ENCODE data around the gene EHMT1.

Gene EHMT1

DNA sequence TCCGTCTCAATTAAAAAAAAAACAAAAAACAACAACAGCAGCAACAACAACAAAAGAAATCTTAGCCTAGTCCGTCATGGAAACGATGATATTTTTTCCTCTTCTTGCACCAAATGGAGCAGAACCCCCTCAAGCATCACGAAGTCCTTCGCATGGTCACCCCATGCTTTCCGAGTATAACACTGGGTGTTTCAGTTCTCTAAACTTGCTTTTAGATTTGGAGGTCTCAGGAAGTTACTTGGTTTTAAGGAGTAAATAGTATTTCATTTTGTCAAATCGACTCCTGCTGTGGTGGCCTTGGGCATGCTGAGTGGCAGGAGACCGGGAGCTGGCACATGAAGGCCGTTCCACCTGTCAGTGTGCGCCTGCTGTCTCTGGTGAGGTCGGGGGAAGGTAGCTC, 140.3 kb downstream of the EHMT1 start:
- no CpG with 5 or more reads among the region's 11 CpGs for WGBS (ENCODE audit: extremely low coverage, insufficient coverage, low lambda C conversion rate)
- H3K36me3 ChIP-seq (ENCODE audit: control insufficient read depth, insufficient read depth, low read length): peaks cover 14% of the 10 kb centered on the region

GRCh38 chr9:137759649-137760321, 141.0 kb downstream of the EHMT1 start:
- no peaks in the 10 kb centered on the region for H3K4me1 ChIP-seq (ENCODE audit: control insufficient read depth, low read depth, low read length)
- WGBS (ENCODE audit: extremely low coverage, insufficient coverage, low lambda C conversion rate): no CpG with 5 or more reads among the region's 24 CpGs
- H3K4me3 ChIP-seq (ENCODE audit: low read length): no peak overlapping the region
- H2AK5ac ChIP-seq (ENCODE audit: low read length): no peak overlapping the region
- no peaks in the 10 kb centered on the region for H3K27me3 ChIP-seq (ENCODE audit: insufficient read depth, low read length, poor library complexity)
- no peak overlapping the region for H3K4ac ChIP-seq (ENCODE audit: low read depth, low read length)
- H3K4me2 ChIP-seq (ENCODE audit: low read length): no peak overlapping the region
- no peak overlapping the region for H2BK120ac ChIP-seq (ENCODE audit: low read depth, low read length)
- no peak overlapping the region for H3K56ac ChIP-seq (ENCODE audit: low read length)
- H3K9ac ChIP-seq (ENCODE audit: low read length): no peak overlapping the region
- H4K5ac ChIP-seq (ENCODE audit: low read length): no peak overlapping the region
- H3K18ac ChIP-seq (ENCODE audit: low read length): no peak overlapping the region
- H3K36me3 ChIP-seq (ENCODE audit: control insufficient read depth, insufficient read depth, low read length): peaks cover 12% of the 10 kb centered on the region
- peak; percentile 77 for DNase-seq
- no peak overlapping the region for H4K8ac ChIP-seq (ENCODE audit: low read depth, low read length)
- no peak overlapping the region for H3K27ac ChIP-seq (ENCODE audit: low read depth, low read length)
- H2BK15ac ChIP-seq (replicated peaks; ENCODE audit: low read depth): no peak overlapping the region
- no peak overlapping the region for H3K23ac ChIP-seq (ENCODE audit: low read length)
- H3K79me1 ChIP-seq (ENCODE audit: low read length): peaks cover 10% of the 10 kb centered on the region
- H2BK5ac ChIP-seq (ENCODE audit: low read length): no peak overlapping the region
- H3K79me2 ChIP-seq (ENCODE audit: control insufficient read depth, insufficient read depth, low read length): peaks cover 1% of the 10 kb centered on the region

More for the DNA sequence above, 140.3 kb downstream of the EHMT1 start:
- no peak overlapping the region for H2BK15ac ChIP-seq (replicated peaks; ENCODE audit: low read depth)
- H3K9ac ChIP-seq (ENCODE audit: low read length): no peak overlapping the region
- no peak for DNase-seq
- no peaks in the 10 kb centered on the region for H3K4me1 ChIP-seq (ENCODE audit: control insufficient read depth, low read depth, low read length)
- no peak overlapping the region for H2BK5ac ChIP-seq (ENCODE audit: low read length)
- H3K4me3 ChIP-seq (ENCODE audit: low read length): no peak overlapping the region
- H3K27ac ChIP-seq (ENCODE audit: low read depth, low read length): no peak overlapping the region
- H3K4me2 ChIP-seq (ENCODE audit: low read length): no peak overlapping the region
- H4K5ac ChIP-seq (ENCODE audit: low read length): no peak overlapping the region
- no peak overlapping the region for H2AK5ac ChIP-seq (ENCODE audit: low read length)
- no peak overlapping the region for H3K18ac ChIP-seq (ENCODE audit: low read length)
- no peak overlapping the region for H3K56ac ChIP-seq (ENCODE audit: low read length)
- peaks cover 1% of the 10 kb centered on the region for H3K79me2 ChIP-seq (ENCODE audit: control insufficient read depth, insufficient read depth, low read length)
- no peaks in the 10 kb centered on the region for H3K27me3 ChIP-seq (ENCODE audit: insufficient read depth, low read length, poor library complexity)
- H2BK120ac ChIP-seq (ENCODE audit: low read depth, low read length): no peak overlapping the region
- H3K23ac ChIP-seq (ENCODE audit: low read length): no peak overlapping the region
- no peak overlapping the region for H4K8ac ChIP-seq (ENCODE audit: low read depth, low read length)
- peaks cover 10% of the 10 kb centered on the region for H3K79me1 ChIP-seq (ENCODE audit: low read length)
- H3K4ac ChIP-seq (ENCODE audit: low read depth, low read length): no peak overlapping the region

DNA sequence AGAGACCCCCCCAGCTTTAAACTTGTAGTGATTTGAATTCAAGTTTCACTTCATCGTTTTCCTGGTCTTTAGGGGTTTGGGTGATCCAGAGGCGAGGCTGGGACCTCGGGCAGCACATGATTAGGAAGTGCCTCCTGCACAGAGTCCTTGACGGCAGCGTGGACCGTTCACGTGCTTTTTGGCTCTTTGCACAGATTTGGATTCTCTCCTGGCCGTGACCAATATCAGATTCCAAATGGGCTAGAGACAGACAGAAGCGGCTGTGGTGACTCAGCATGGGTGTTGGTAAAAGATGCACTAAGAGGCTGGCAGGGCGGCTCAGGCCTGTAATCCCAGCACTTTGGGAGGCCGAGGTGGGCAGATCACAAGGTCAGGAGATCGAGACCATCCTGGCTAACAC, 141.6 kb downstream of the EHMT1 start:
- Histone ChIP-seq H3K4ac (ENCODE audit: low read depth, low read length) (no peak overlapping the region), H3K56ac (ENCODE audit: low read length) (no peak overlapping the region), H2AK5ac (ENCODE audit: low read length) (no peak overlapping the region), H3K79me2 (ENCODE audit: control insufficient read depth, insufficient read depth, low read length) (peaks cover 1% of the 10 kb centered on the region), H3K36me3 (ENCODE audit: control insufficient read depth, insufficient read depth, low read length) (peaks cover 10% of the 10 kb centered on the region), H3K4me3 (ENCODE audit: low read length) (no peak overlapping the region), H3K27ac (ENCODE audit: low read depth, low read length) (no peak overlapping the region), H2BK120ac (ENCODE audit: low read depth, low read length) (no peak overlapping the region), H3K9ac (ENCODE audit: low read length) (no peak overlapping the region), H2BK5ac (ENCODE audit: low read length) (no peak overlapping the region), H3K23ac (ENCODE audit: low read length) (no peak overlapping the region), H3K27me3 (ENCODE audit: insufficient read depth, low read length, poor library complexity) (no peaks in the 10 kb centered on the region), H3K4me1 (ENCODE audit: control insufficient read depth, low read depth, low read length) (no peaks in the 10 kb centered on the region), H3K79me1 (ENCODE audit: low read length) (peaks cover 10% of the 10 kb centered on the region), H2BK15ac (replicated peaks; ENCODE audit: low read depth) (no peak overlapping the region), H4K8ac (ENCODE audit: low read depth, low read length) (no peak overlapping the region), H3K18ac (ENCODE audit: low read length) (no peak overlapping the region), H3K4me2 (ENCODE audit: low read length) (no peak overlapping the region), H4K5ac (ENCODE audit: low read length) (no peak overlapping the region)
- WGBS (ENCODE audit: extremely low coverage, insufficient coverage, low lambda C conversion rate): no CpG with 5 or more reads among the region's 12 CpGs
- DNase-seq: no peak

- no peak overlapping the region for H3K4ac ChIP-seq (ENCODE audit: low read depth, low read length)
- H3K56ac ChIP-seq (ENCODE audit: low read length): no peak overlapping the region
- H3K79me1 ChIP-seq (ENCODE audit: low read length): peaks cover 10% of the 10 kb centered on the region
- no peak overlapping the region for H3K4me2 ChIP-seq (ENCODE audit: low read length)
- H2BK5ac ChIP-seq (ENCODE audit: low read length): no peak overlapping the region
- H2BK15ac ChIP-seq (replicated peaks; ENCODE audit: low read depth): no peak overlapping the region
- no peak overlapping the region for H3K9ac ChIP-seq (ENCODE audit: low read length)
- DNase-seq: no peak
- peaks cover 10% of the 10 kb centered on the region for H3K36me3 ChIP-seq (ENCODE audit: control insufficient read depth, insufficient read depth, low read length)
- no peak overlapping the region for H3K27ac ChIP-seq (ENCODE audit: low read depth, low read length)
- no peaks in the 10 kb centered on the region for H3K27me3 ChIP-seq (ENCODE audit: insufficient read depth, low read length, poor library complexity)
- H3K4me1 ChIP-seq (ENCODE audit: control insufficient read depth, low read depth, low read length): no peaks in the 10 kb centered on the region
- no peak overlapping the region for H2AK5ac ChIP-seq (ENCODE audit: low read length)
- H3K4me3 ChIP-seq (ENCODE audit: low read length): no peak overlapping the region
- H4K5ac ChIP-seq (ENCODE audit: low read length): no peak overlapping the region
- no peak overlapping the region for H3K18ac ChIP-seq (ENCODE audit: low read length)
- WGBS (ENCODE audit: extremely low coverage, insufficient coverage, low lambda C conversion rate): no CpG with 5 or more reads among the region's 7 CpGs
- H3K79me2 ChIP-seq (ENCODE audit: control insufficient read depth, insufficient read depth, low read length): peaks cover 1% of the 10 kb centered on the region
- no peak overlapping the region for H3K23ac ChIP-seq (ENCODE audit: low read length)
- H4K8ac ChIP-seq (ENCODE audit: low read depth, low read length): no peak overlapping the region
- no peak overlapping the region for H2BK120ac ChIP-seq (ENCODE audit: low read depth, low read length)
Observed at GRCh38 chr9:137761032-137761431, 142.2 kb downstream of the EHMT1 start.

- H3K27ac ChIP-seq (ENCODE audit: low read depth, low read length): no peak overlapping the region
- no peak overlapping the region for H3K9ac ChIP-seq (ENCODE audit: low read length)
- peaks cover 10% of the 10 kb centered on the region for H3K36me3 ChIP-seq (ENCODE audit: control insufficient read depth, insufficient read depth, low read length)
- H2BK120ac ChIP-seq (ENCODE audit: low read depth, low read length): no peak overlapping the region
- H3K23ac ChIP-seq (ENCODE audit: low read length): no peak overlapping the region
- no peaks in the 10 kb centered on the region for H3K4me1 ChIP-seq (ENCODE audit: control insufficient read depth, low read depth, low read length)
- H3K4me2 ChIP-seq (ENCODE audit: low read length): no peak overlapping the region
- no peaks in the 10 kb centered on the region for H3K27me3 ChIP-seq (ENCODE audit: insufficient read depth, low read length, poor library complexity)
- H3K56ac ChIP-seq (ENCODE audit: low read length): no peak overlapping the region
- no peak overlapping the region for H4K5ac ChIP-seq (ENCODE audit: low read length)
- no peak overlapping the region for H2AK5ac ChIP-seq (ENCODE audit: low read length)
- H3K4me3 ChIP-seq (ENCODE audit: low read length): no peak overlapping the region
- DNase-seq: no peak
- no CpG with 5 or more reads among the region's 9 CpGs for WGBS (ENCODE audit: extremely low coverage, insufficient coverage, low lambda C conversion rate)
- no peaks in the 10 kb centered on the region for H3K79me2 ChIP-seq (ENCODE audit: control insufficient read depth, insufficient read depth, low read length)
- peaks cover 6% of the 10 kb centered on the region for H3K79me1 ChIP-seq (ENCODE audit: low read length)
- no peak overlapping the region for H2BK15ac ChIP-seq (replicated peaks; ENCODE audit: low read depth)
- no peak overlapping the region for H3K4ac ChIP-seq (ENCODE audit: low read depth, low read length)
- no peak overlapping the region for H4K8ac ChIP-seq (ENCODE audit: low read depth, low read length)
- no peak overlapping the region for H2BK5ac ChIP-seq (ENCODE audit: low read length)
- no peak overlapping the region for H3K18ac ChIP-seq (ENCODE audit: low read length)
Observed at GRCh38 chr9:137761793-137762192, 143.0 kb downstream of the EHMT1 start.

Measured in mesendoderm (in vitro differentiated cells).